H1 (cell line): Measurements from ENCODE around the gene PTN. TPM values are rescaled to one million over a fixed set of nuclear protein-coding genes. Genes with fewer than 3 reads are reported as not detected.

Experiments
- CTCF ChIA-PET: fragments of 300-600 bp; sonication (Branson Sonifier 250); formaldehyde crosslinking; loops from one replicate; lab custom pipeline; 2021; ENCODE audit not compliant: partially characterized antibody; lab: Charles Lee
- POLR2A ChIA-PET: fragments of 300-600 bp; sonication (Branson Sonifier 250); formaldehyde crosslinking; loops from one replicate; lab custom pipeline; 2021; ENCODE audit warnings: inconsistent platforms; ENCODE audit not compliant: partially characterized antibody; lab: Charles Lee
- DNase-seq, 2 experiments: peaks; one replicate each; pipeline versions ENCODE4 v3.0.0 to v3.0.0-alpha.2; 2010 to 2022; ENCODE audit warnings: low spot score in 2 of 2, low read depth in 1 of 2, mixed read lengths in 1 of 2
- FAIRE-seq: peaks from 2 replicates; lab custom pipeline; 2011; peaks lifted over from hg19 to GRCh38; lab: Jason Lieb, UNC
- H2AFZ ChIP-seq: 2 replicates; pipeline ENCODE4 v1.8.1; 2012; ENCODE audit warnings: low read length, inconsistent platforms
- H2AK5ac ChIP-seq: 2 replicates; pipeline ENCODE4 v1.6.1; 2013; ENCODE audit warnings: low read depth, low read length
- H2BK120ac ChIP-seq: replicated peaks from 2 replicates; pipeline ENCODE3; 2013; ENCODE audit warnings: low read depth, low read length, inconsistent platforms
- H2BK12ac ChIP-seq: 2 replicates; pipeline ENCODE4 v1.6.1; 2013; ENCODE audit warnings: low read depth, low read length
- H2BK15ac ChIP-seq: 2 replicates; pipeline ENCODE4 v1.6.1; 2013; ENCODE audit warnings: low read length
- H2BK20ac ChIP-seq: 2 replicates; pipeline ENCODE4 v1.6.1; 2013; ENCODE audit warnings: low read length
- H2BK5ac ChIP-seq: 2 replicates; pipeline ENCODE4 v1.6.1; 2013; ENCODE audit warnings: low read depth, low read length
- H3K14ac ChIP-seq: 2 replicates; pipeline ENCODE4 v1.6.1; 2013; ENCODE audit warnings: inconsistent platforms; ENCODE audit not compliant: insufficient read length
- H3K18ac ChIP-seq: 2 replicates; pipeline ENCODE4 v1.6.1; 2013; ENCODE audit warnings: low read length; ENCODE audit errors: extremely low read depth
- H3K23ac ChIP-seq: 2 replicates; pipeline ENCODE4 v1.6.1; 2013; ENCODE audit warnings: inconsistent platforms; ENCODE audit not compliant: insufficient read length
- H3K23me2 ChIP-seq: 2 replicates; pipeline ENCODE4 v1.6.1; 2013; ENCODE audit warnings: low read depth, low read length
- H3K27ac ChIP-seq: 2 replicates; pipeline ENCODE4 v1.6.1; 2011; ENCODE audit warnings: low read depth, low read length, inconsistent platforms
- H3K27me3 ChIP-seq, 4 experiments: replicated peaks in 1 of 4; 1 replicate in 1 of 4; 2 replicates in 3 of 4; pipeline versions ENCODE4 v1.6.1 to v1.8.1; 2011 to 2013; ENCODE audit warnings: low read length in 3 of 4, mild to moderate bottlenecking in 3 of 4, inconsistent platforms in 2 of 4, mixed read lengths in 2 of 4, moderate library complexity in 1 of 4; ENCODE audit not compliant: control insufficient read depth in 3 of 4, insufficient read depth in 3 of 4; ENCODE audit errors: extremely low read depth in 1 of 4
- H3K36me3 ChIP-seq, 4 experiments: 2 replicates each; pipeline versions ENCODE4 v1.6.1 to v1.8.1; 2011 to 2013; ENCODE audit warnings: mild to moderate bottlenecking in 4 of 4, low read length in 3 of 4, moderate library complexity in 2 of 4, control low read depth in 1 of 4, inconsistent platforms in 1 of 4; ENCODE audit not compliant: insufficient read depth in 4 of 4, control insufficient read depth in 2 of 4
- H3K4ac ChIP-seq: replicated peaks from 2 replicates; pipeline ENCODE3; 2013; ENCODE audit warnings: low read length, low read depth, mixed read lengths, inconsistent platforms; ENCODE audit not compliant: insufficient read length
- H3K4me1 ChIP-seq, 4 experiments: replicated peaks in 1 of 4; 1 replicate in 1 of 4; 2 replicates in 3 of 4; pipeline versions ENCODE4 v1.6.1 to v1.8.1; 2011 to 2013; ENCODE audit warnings: low read length in 3 of 4, inconsistent platforms in 2 of 4, mixed read lengths in 1 of 4; ENCODE audit not compliant: insufficient read depth in 4 of 4, control insufficient read depth in 3 of 4
- H3K4me2 ChIP-seq, 2 experiments: 2 replicates each; pipeline versions ENCODE4 v1.6.1 to v1.8.1; 2011 to 2013; ENCODE audit warnings: low read depth in 2 of 2, low read length in 2 of 2, control low read depth in 1 of 2, inconsistent platforms in 1 of 2, mild to moderate bottlenecking in 1 of 2; ENCODE audit not compliant: insufficient read depth in 1 of 2
- H3K4me3 ChIP-seq, 4 experiments: fragments of 200-600, 300-600 bp in 1 of 4; sonication (generic), shearing (Covaris generic), sonication (Bioruptor Twin) in 1 of 4; 2 replicates each; pipeline versions ENCODE4 v1.5.1 to v1.8.1; 2011 to 2016; ENCODE audit warnings: low read length in 4 of 4, low read depth in 3 of 4, control low read depth in 2 of 4, inconsistent platforms in 2 of 4, mild to moderate bottlenecking in 2 of 4, mixed read lengths in 1 of 4, moderate library complexity in 1 of 4; ENCODE audit not compliant: insufficient read depth in 2 of 4; ENCODE audit errors: extremely low read depth in 1 of 4
- H3K56ac ChIP-seq: replicated peaks from 2 replicates; pipeline ENCODE3; 2013; ENCODE audit warnings: low read depth, mild to moderate bottlenecking, mixed read lengths, low read length, inconsistent platforms; ENCODE audit not compliant: insufficient read length
- H3K79me1 ChIP-seq: 2 replicates; pipeline ENCODE4 v1.6.1; 2013; ENCODE audit warnings: low read depth, low read length, control low read depth
- H3K79me2 ChIP-seq, 2 experiments: 2 replicates each; pipeline versions ENCODE4 v1.6.1 to v1.8.1; 2012 to 2013; ENCODE audit warnings: low read length in 2 of 2, mild to moderate bottlenecking in 2 of 2, inconsistent platforms in 1 of 2; ENCODE audit not compliant: insufficient read depth in 2 of 2, control insufficient read depth in 1 of 2
- H3K9ac ChIP-seq, 4 experiments: replicated peaks in 1 of 4; 1 replicate in 1 of 4; 2 replicates in 3 of 4; pipeline versions ENCODE4 v1.6.1 to v1.8.1; 2011 to 2013; ENCODE audit warnings: low read depth in 3 of 4, low read length in 3 of 4, control low read depth in 2 of 4, mild to moderate bottlenecking in 2 of 4, moderate library complexity in 2 of 4, inconsistent platforms in 1 of 4; ENCODE audit errors: extremely low read depth in 1 of 4
- H3K9me3 ChIP-seq, 2 experiments: 2 replicates each; pipeline versions ENCODE4 v1.6.1 to v1.8.1; 2012 to 2013; ENCODE audit warnings: mild to moderate bottlenecking in 2 of 2, moderate library complexity in 2 of 2, control low read depth in 1 of 2, inconsistent platforms in 1 of 2, low read depth in 1 of 2, low read length in 1 of 2, mixed read lengths in 1 of 2; ENCODE audit not compliant: insufficient read depth in 2 of 2
- H4K20me1 ChIP-seq, 2 experiments: replicated peaks in 1 of 2; 2 replicates each; pipeline versions ENCODE3 to v1.8.1; 2011 to 2013; ENCODE audit warnings: inconsistent platforms in 2 of 2, low read length in 2 of 2, mild to moderate bottlenecking in 1 of 2; ENCODE audit not compliant: insufficient read depth in 2 of 2, control insufficient read depth in 1 of 2
- H4K5ac ChIP-seq: 2 replicates; pipeline ENCODE4 v1.6.1; 2013; ENCODE audit warnings: low read length, low read depth, mixed read lengths, inconsistent platforms; ENCODE audit not compliant: insufficient read length
- H4K8ac ChIP-seq: 2 replicates; pipeline ENCODE4 v1.8.0; 2013; ENCODE audit warnings: mild to moderate bottlenecking, moderate library complexity, low read length, inconsistent platforms; ENCODE audit not compliant: insufficient read depth; ENCODE audit errors: extremely low read depth
- H4K91ac ChIP-seq: replicated peaks from 2 replicates; pipeline ENCODE3; 2013; ENCODE audit warnings: low read length, mixed read lengths, inconsistent platforms; ENCODE audit not compliant: insufficient read length
- CHD2 ChIP-seq: IDR thresholded peaks from 2 replicates; pipeline ENCODE4 v1.6.1; 2012; ENCODE audit warnings: low read length, improper control_type of control experiment
- EGR1 ChIP-seq: IDR thresholded peaks from 2 replicates; pipeline ENCODE4 v1.6.1; 2011; ENCODE audit warnings: low read depth, low read length, borderline replicate concordance
- EP300 ChIP-seq, 2 experiments: IDR thresholded peaks; 1 replicate in 1 of 2; 2 replicates in 1 of 2; pipeline ENCODE4 v1.6.1; 2011 to 2012; ENCODE audit warnings: low read depth in 2 of 2, low read length in 2 of 2, mild to moderate bottlenecking in 2 of 2, borderline replicate concordance in 1 of 2, inconsistent platforms in 1 of 2, moderate library complexity in 1 of 2
- EZH2 ChIP-seq: fragments of 200-600 bp; sonication (generic); IDR thresholded peaks from 2 replicates; pipeline ENCODE4 v1.7.1; 2012; ENCODE audit warnings: low read depth, mild to moderate bottlenecking, moderate library complexity, low read length, inconsistent platforms; ENCODE audit not compliant: severe bottlenecking
- JUN ChIP-seq: IDR thresholded peaks from 2 replicates; pipeline ENCODE4 v1.6.1; 2011; ENCODE audit warnings: low read depth, mild to moderate bottlenecking, improper control_type of control experiment, low read length
- JUND ChIP-seq: IDR thresholded peaks from 2 replicates; pipeline ENCODE4 v1.6.1; 2011; ENCODE audit warnings: mild to moderate bottlenecking, improper control_type of control experiment, low read length
- KDM4A ChIP-seq: IDR thresholded peaks from one replicate; pipeline ENCODE4 v1.7.1; 2012; ENCODE audit warnings: low read depth, mild to moderate bottlenecking, moderate library complexity, low read length, inconsistent platforms; ENCODE audit not compliant: severe bottlenecking
- MAX ChIP-seq: IDR thresholded peaks from 2 replicates; pipeline ENCODE4 v1.6.1; 2012; ENCODE audit warnings: inconsistent platforms
- NRF1 ChIP-seq: IDR thresholded peaks from 2 replicates; pipeline ENCODE4 v1.6.1; 2011; ENCODE audit warnings: mild to moderate bottlenecking, low read depth, low read length, improper control_type of control experiment
- POLR2A ChIP-seq, 2 experiments: IDR thresholded peaks; 1 replicate in 1 of 2; 2 replicates in 1 of 2; pipeline ENCODE4 v1.6.1; 2011; ENCODE audit warnings: low read depth in 2 of 2, low read length in 2 of 2, mild to moderate bottlenecking in 2 of 2; ENCODE audit errors: control extremely low read depth in 1 of 2
- SP4 ChIP-seq: IDR thresholded peaks from 2 replicates; pipeline ENCODE4 v1.6.1; 2012; ENCODE audit warnings: low read length, inconsistent platforms
- TAF1 ChIP-seq: IDR thresholded peaks from 2 replicates; pipeline ENCODE4 v1.6.1; 2011; ENCODE audit warnings: mild to moderate bottlenecking, low read depth, low read length
- WGBS, 2 experiments: shearing (Covaris generic) in 1 of 2; methylation state at CpG; one replicate each; pipeline versions ENCODE4 v1.1.6 to v1.1.7; 2013 to 2015; ENCODE audit warnings: low lambda C conversion rate in 2 of 2, mixed read lengths in 2 of 2, inconsistent platforms in 1 of 2, low coverage in 1 of 2, missing lambda C conversion rate in 1 of 2; ENCODE audit not compliant: insufficient replicate concordance in 2 of 2, insufficient coverage in 1 of 2, insufficient read length in 1 of 2; ENCODE audit errors: extremely low coverage in 1 of 2, missing lambda C conversion rate in 1 of 2; 5-methylcytosine and 5-hydroxymethylcytosine counted together
- polyA plus RNA-seq, 7 experiments: library from polyadenylated mRNA; depleted of rRNA in 3 of 7; stranded (reverse) in 5 of 7; unstranded in 2 of 7; fragments of >200 nt in 5 of 7; fragments of 200-250 nt in 2 of 7; gene quantifications; 1 replicate in 5 of 7; 2 replicates in 1 of 7; 4 replicates in 1 of 7; pipeline versions ENCODE4 v1.2.1 to v1.2.3, GENCODE V29; 2011 to 2013; ENCODE audit warnings: missing spikeins in 2 of 7, mixed read lengths in 2 of 7
- total RNA-seq: library from RNA; stranded (reverse); fragmentation: NEBNext Ultra II Directional; extraction: Animal tissue kit (Norgen Biotek cat#: 25700); gene quantifications from 2 replicates; pipeline ENCODE4 v1.2.1, GENCODE V29; 2021
- TF ChIP-seq, protein P1 (sequence below): IDR thresholded peaks from 2 replicates; pipeline ENCODE4 v1.6.1; 2012; ENCODE audit warnings: inconsistent platforms

The PTN gene
- total and polyA plus RNA-seq, 2 of the 8 experiments (the other 6 are each of a cell fraction or from before 2014, with no cell fraction given) = 23.1 to 27.8 TPM

DNA sequence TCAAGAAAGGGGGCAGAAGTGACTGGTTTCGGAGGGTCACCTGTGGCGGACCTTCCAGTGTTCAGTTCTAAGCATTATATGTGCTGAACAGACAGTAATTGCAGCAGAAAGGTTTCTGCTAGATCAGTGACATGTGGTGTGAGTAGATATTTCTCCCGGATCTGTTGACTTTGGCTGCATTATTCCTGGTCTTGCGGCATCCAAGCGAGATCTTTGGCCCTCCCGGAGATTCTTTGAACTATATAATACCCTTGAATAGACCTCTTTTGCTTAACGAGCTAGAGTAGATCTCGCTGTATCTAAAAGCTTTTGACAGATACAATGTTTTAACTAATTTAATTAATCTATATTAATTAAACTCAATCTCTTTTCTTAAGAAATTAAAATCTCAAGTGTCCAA, 99.8 kb downstream of the PTN start:
- H3K9me3 ChIP-seq = no peaks in the 10 kb centered on the region
- H2BK5ac ChIP-seq = no peak overlapping the region
- H3K23ac ChIP-seq = no peak overlapping the region
- H3K79me2 ChIP-seq = no peaks in the 10 kb centered on the region
- H2AFZ ChIP-seq = no peak overlapping the region
- H2BK15ac ChIP-seq = no peak overlapping the region
- no peak overlapping the region for H3K4me2 ChIP-seq
- DNase-seq (no peak), FAIRE-seq (no peak)
- no peaks in the 10 kb centered on the region for H3K23me2 ChIP-seq
- H4K8ac ChIP-seq = no peak overlapping the region
- 92% methylated on average over 8 of the region's 8 CpGs; no CpG with 5 or more reads in 1 of the 2 experiments for WGBS, 2 experiments
- ChIA-PET POLR2A (no interaction called here), CTCF (interaction anchor here (0.6 to 1.0 kb wide), 5 partner anchors 18 to 154 kb away, joined by 3 to 5 read pairs (median 4); no protein-coding TSS in a partner anchor)
- no peak overlapping the region for H2BK20ac ChIP-seq
- no peak overlapping the region for H4K91ac ChIP-seq
- H3K4me1 ChIP-seq = peaks cover 0 to 3% (median 0%) of the 10 kb centered on the region in 4 experiments; a peak in 4 of 7 replicates
- H3K36me3 ChIP-seq = no peaks in the 10 kb centered on the region
- H4K5ac ChIP-seq = no peak overlapping the region
- H3K27me3 ChIP-seq = no peaks in the 10 kb centered on the region
- H3K18ac ChIP-seq = no peak overlapping the region
- no peak overlapping the region for H3K9ac ChIP-seq
- no peak overlapping the region for H3K14ac ChIP-seq
- no peak overlapping the region for H2BK120ac ChIP-seq
- no peak overlapping the region for H2BK12ac ChIP-seq
- H3K4ac ChIP-seq = no peak overlapping the region
- no peak overlapping the region for H3K4me3 ChIP-seq
- H3K27ac ChIP-seq = no peak overlapping the region
- H4K20me1 ChIP-seq = no peaks in the 10 kb centered on the region
- H3K56ac ChIP-seq = no peak overlapping the region
- H2AK5ac ChIP-seq = no peak overlapping the region
- H3K79me1 ChIP-seq = no peaks in the 10 kb centered on the region
- TF ChIP-seq EGR1 (no peak), CHD2 (no peak), JUN (no peak), JUND (no peak), TAF1 (no peak), EZH2 (no peak), EP300 (IDR thresholded peaks at IDR 0.05; ENCODE audit: borderline replicate concordance in 1 of 2, low read depth in 2 of 2, low read length in 2 of 2) (no peak), SP4 (no peak), KDM4A (no peak), MAX (no peak), POLR2A (IDR thresholded peaks at IDR 0.05; ENCODE audit: control extremely low read depth in 1 of 2, low read depth in 2 of 2, low read length in 2 of 2) (no peak), NRF1 (no peak)
- TF ChIP-seq, protein P1, sequence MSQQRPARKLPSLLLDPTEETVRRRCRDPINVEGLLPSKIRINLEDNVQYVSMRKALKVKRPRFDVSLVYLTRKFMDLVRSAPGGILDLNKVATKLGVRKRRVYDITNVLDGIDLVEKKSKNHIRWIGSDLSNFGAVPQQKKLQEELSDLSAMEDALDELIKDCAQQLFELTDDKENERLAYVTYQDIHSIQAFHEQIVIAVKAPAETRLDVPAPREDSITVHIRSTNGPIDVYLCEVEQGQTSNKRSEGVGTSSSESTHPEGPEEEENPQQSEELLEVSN = no peak
